Erythroblast (primary cell): ENCODE data around the gene PRIMA1.

Experiments used
- GATA1 ChIP-seq: IDR thresholded peaks from 2 replicates; pipeline ENCODE4 v1.6.1; 2011; ENCODE audit warnings: low read depth, mild to moderate bottlenecking, control low read depth, low read length, moderate library complexity
- POLR2A ChIP-seq: IDR thresholded peaks from 2 replicates; pipeline ENCODE4 v1.6.1; 2011; ENCODE audit warnings: mild to moderate bottlenecking, low read length

- no peak for TF ChIP-seq POLR2A
- no peak for TF ChIP-seq GATA1
Measured at GRCh38 chr14:93778856-93779629, 9.2 kb downstream of the PRIMA1 start.
